ENCODE data around the gene PEX11B. TPM values are rescaled to one million over a fixed set of nuclear protein-coding genes. Genes with fewer than 3 reads are reported as not detected.
A peak's percentile ranks its signal among the peaks of the same experiment; 100 is the strongest.

The PEX11B gene
- polyA plus RNA-seq, 1 donor (not counting 4 experiments of a cell fraction or from before 2014, with no cell fraction given) = 97.7 TPM

- no peaks in the 10 kb centered on the region for H3K9me3 ChIP-seq (ENCODE audit: control insufficient read depth, low read depth, low read length)
- no peak overlapping the region for H3K27ac ChIP-seq (ENCODE audit: control insufficient read depth, insufficient read depth, low read length)
- H4K20me1 ChIP-seq (ENCODE audit: control insufficient read depth, extremely low read depth, insufficient read depth, low read length) = no peaks in the 10 kb centered on the region
- H3K79me2 ChIP-seq (ENCODE audit: control insufficient read depth, insufficient read depth, low read length) = peaks cover 4% of the 10 kb centered on the region
- H3K36me3 ChIP-seq (ENCODE audit: control insufficient read depth in 2 of 2, extremely low read depth in 1 of 2, insufficient read depth in 2 of 2, low read length in 2 of 2) = no peaks in the 10 kb centered on the region
- peaks cover 2% of the 10 kb centered on the region for H3K27me3 ChIP-seq (ENCODE audit: control insufficient read depth, extremely low read depth, insufficient read depth, low read length)
- peak overlapping the region; percentile 42 for H3K9ac ChIP-seq (ENCODE audit: control insufficient read depth, extremely low read depth, insufficient read depth, low read length)
- no peak for FAIRE-seq
- TF ChIP-seq CTCF (optimal IDR thresholded peaks at IDR 0.05 in 1 of 3, IDR thresholded peaks at IDR 0.05 in 1 of 3, conservative IDR thresholded peaks at IDR 0.05 in 1 of 3; ENCODE audit: extremely low read depth in 1 of 3, insufficient read depth in 2 of 3, low read length in 3 of 3) (no peak), EZH2 (IDR thresholded peaks at IDR 0.05; ENCODE audit: low read length) (no peak)
- no peak for DNase-seq (ENCODE audit: low read depth, low spot score)
- H3K9me1 ChIP-seq (ENCODE audit: control insufficient read depth, extremely low read depth, insufficient read depth, low read length) = no peaks in the 10 kb centered on the region
- peaks cover 47% of the 10 kb centered on the region for H3K4me1 ChIP-seq (ENCODE audit: control insufficient read depth, extremely low read depth, insufficient read depth, low read length)
- peak overlapping the region; percentile 89 for H2AFZ ChIP-seq (ENCODE audit: control insufficient read depth, low read length)
- dilution Hi-C loops (cut with MboI; ENCODE audit: extremely low pct_ligation_motif_present, low sequenced_read_pairs) = no loop called here
- peak overlapping the region; percentile 92 for H3K4me2 ChIP-seq (ENCODE audit: control insufficient read depth, extremely low read depth, insufficient read depth, low read depth, low read length)
- H3K4me3 ChIP-seq (ENCODE audit: control insufficient read depth in 2 of 3, extremely low read depth in 1 of 3, insufficient read depth in 2 of 3, low read depth in 1 of 3, low read length in 3 of 3) = peak overlapping the region; percentile 32 to 75 (median 58)
Measured at GRCh38 chr1:145961425-145962156, 43.1 kb upstream of the PEX11B start.

- peak overlapping the region; percentile 92 for H3K4me2 ChIP-seq (ENCODE audit: control insufficient read depth, extremely low read depth, insufficient read depth, low read depth, low read length)
- H3K27ac ChIP-seq (ENCODE audit: control insufficient read depth, insufficient read depth, low read length) = no peak overlapping the region
- H4K20me1 ChIP-seq (ENCODE audit: control insufficient read depth, extremely low read depth, insufficient read depth, low read length) = no peaks in the 10 kb centered on the region
- H3K9ac ChIP-seq (ENCODE audit: control insufficient read depth, extremely low read depth, insufficient read depth, low read length) = peak overlapping the region; percentile 42
- DNase-seq (ENCODE audit: low read depth, low spot score) (no peak), FAIRE-seq (no peak)
- no peaks in the 10 kb centered on the region for H3K36me3 ChIP-seq (ENCODE audit: control insufficient read depth in 2 of 2, extremely low read depth in 1 of 2, insufficient read depth in 2 of 2, low read length in 2 of 2)
- H3K4me1 ChIP-seq (ENCODE audit: control insufficient read depth, extremely low read depth, insufficient read depth, low read length) = peaks cover 52% of the 10 kb centered on the region
- no peaks in the 10 kb centered on the region for H3K9me1 ChIP-seq (ENCODE audit: control insufficient read depth, extremely low read depth, insufficient read depth, low read length)
- H3K27me3 ChIP-seq (ENCODE audit: control insufficient read depth, extremely low read depth, insufficient read depth, low read length) = peaks cover 2% of the 10 kb centered on the region
- H3K79me2 ChIP-seq (ENCODE audit: control insufficient read depth, insufficient read depth, low read length) = peaks cover 5% of the 10 kb centered on the region
- H3K9me3 ChIP-seq (ENCODE audit: control insufficient read depth, low read depth, low read length) = no peaks in the 10 kb centered on the region
- peak overlapping the region; percentile 89 for H2AFZ ChIP-seq (ENCODE audit: control insufficient read depth, low read length)
- peak overlapping the region; percentile 32 to 75 (median 58) for H3K4me3 ChIP-seq (ENCODE audit: control insufficient read depth in 2 of 3, extremely low read depth in 1 of 3, insufficient read depth in 2 of 3, low read depth in 1 of 3, low read length in 3 of 3)
- no peak for TF ChIP-seq CTCF (optimal IDR thresholded peaks at IDR 0.05 in 1 of 3, IDR thresholded peaks at IDR 0.05 in 1 of 3, conservative IDR thresholded peaks at IDR 0.05 in 1 of 3; ENCODE audit: extremely low read depth in 1 of 3, insufficient read depth in 2 of 3, low read length in 3 of 3)
- no peak for TF ChIP-seq EZH2 (IDR thresholded peaks at IDR 0.05; ENCODE audit: low read length)
- dilution Hi-C loops (cut with MboI; ENCODE audit: extremely low pct_ligation_motif_present, low sequenced_read_pairs) = no loop called here
Measured at GRCh38 chr1:145961109-145961424, 42.5 kb upstream of the PEX11B start.
